ENCODE data around the gene AMT.
"Not testable (repeated sequence)": the region's sequence is repeated elsewhere in the genome, so short reads cannot be mapped to it uniquely, and the experiment has no call there.

AMT gene

DNA sequence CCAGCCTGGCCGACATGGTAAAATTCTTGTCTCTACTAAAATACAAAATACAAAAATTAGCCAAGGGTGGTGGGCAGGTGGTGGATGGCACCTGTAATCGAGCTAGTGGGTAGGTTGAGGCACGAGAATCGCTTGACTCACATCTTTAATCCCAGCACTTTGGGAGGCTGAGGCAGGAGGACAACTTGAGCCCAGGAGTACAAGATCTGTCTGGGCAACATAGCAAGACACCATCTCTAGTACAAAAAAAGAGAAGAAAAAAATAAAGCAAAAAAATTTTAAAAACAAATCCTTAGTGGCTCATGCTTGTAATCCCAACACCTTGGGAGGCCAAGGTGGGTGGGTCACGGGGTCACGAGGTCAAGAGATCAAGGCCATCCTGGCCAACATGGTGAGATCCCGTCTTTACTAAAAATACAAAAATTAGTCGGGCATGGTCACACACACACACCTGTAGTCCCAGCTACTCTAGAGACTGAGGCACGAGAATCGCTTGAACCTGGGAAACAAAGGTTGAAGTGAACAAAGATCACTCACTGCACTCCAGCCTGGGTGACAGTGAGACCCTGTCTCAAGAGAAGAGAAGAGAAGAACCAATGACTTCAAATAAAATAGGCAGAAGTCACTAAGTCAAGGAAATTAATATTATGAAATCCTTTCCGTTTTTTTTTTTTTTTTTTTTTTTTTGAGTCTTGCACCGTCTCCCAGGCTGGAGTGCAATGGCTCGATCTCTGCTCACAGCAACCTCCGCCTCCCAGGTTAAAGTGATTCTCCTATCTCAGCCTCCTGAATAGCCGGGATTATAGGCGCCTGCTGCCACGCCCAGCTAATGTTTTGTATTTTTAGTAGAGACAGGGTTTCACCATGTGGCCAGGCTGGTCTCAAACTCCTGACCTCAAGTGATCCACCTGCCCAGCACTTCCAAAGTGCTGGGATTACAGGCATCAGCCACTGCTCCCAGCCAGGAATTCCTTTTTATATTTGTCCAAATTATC is 15.4 kb downstream of the AMT start:
- H3K27ac ChIP-seq = peak overlapping the region; percentile 76
- peaks cover 5% of the 10 kb centered on the region for H3K36me3 ChIP-seq
- no peaks in the 10 kb centered on the region for H3K27me3 ChIP-seq
- H3K4me3 ChIP-seq (ENCODE audit: low read depth in 1 of 2, low read length in 1 of 2) = peak overlapping the region; percentile 12 to 34
- H3K9me3 ChIP-seq = no peaks in the 10 kb centered on the region
- peaks cover 57 to 63% of the 10 kb centered on the region in 2 experiments for H3K4me1 ChIP-seq (ENCODE audit: control insufficient read depth in 1 of 2, insufficient read depth in 1 of 2, low read depth in 1 of 2, low read length in 1 of 2)
- no peak for TF ChIP-seq CTCF (IDR thresholded peaks at IDR 0.05)

DNA sequence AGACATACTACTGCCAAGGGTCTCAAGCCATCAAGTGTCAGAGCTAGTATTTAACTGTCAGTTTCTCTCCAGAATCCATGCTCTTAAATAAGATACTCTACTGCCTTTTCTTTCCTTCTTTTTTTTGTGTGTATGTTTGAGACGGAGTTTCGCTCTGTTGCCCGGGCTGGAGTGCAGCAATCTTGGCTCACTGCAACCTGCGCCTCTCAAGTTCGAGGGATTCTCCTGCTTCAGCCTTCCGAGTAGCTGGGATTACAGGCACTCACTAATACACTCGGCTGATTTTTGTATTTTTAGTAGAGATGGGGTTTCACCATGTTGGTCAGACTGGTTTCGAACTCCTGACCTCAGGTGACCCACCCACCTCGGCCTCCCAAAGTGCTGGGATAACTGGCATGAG is 16.7 kb downstream of the AMT start:
- H3K36me3 ChIP-seq; H3K9me3 ChIP-seq; H3K27me3 ChIP-seq; H3K4me3 ChIP-seq (ENCODE audit: low read depth in 1 of 2, low read length in 1 of 2): not testable (repeated sequence)
- Histone ChIP-seq H3K4me1 (ENCODE audit: control insufficient read depth in 1 of 2, insufficient read depth in 1 of 2, low read depth in 1 of 2, low read length in 1 of 2) (peaks cover 61 to 68% of the 10 kb centered on the region in 2 experiments), H3K27ac (peak overlapping the region; percentile 76)

DNA sequence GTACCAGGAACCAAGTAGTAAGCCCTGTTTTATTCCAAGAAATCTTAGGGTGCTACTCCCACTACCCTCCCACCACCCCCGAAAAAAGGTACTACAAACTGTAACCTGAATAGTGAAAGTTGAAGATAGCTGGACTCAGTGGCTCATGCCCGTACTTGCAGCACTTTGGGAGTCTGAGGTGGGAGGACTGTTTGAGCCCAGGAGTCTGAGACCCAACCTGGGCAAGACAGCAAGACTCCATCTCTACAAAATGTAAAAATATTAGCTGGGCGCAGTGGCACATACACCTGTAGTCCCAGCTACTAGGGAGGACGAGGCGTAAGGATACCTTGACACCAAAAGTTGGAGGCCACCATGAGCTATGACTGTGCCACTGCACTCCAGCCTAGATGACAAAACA is 18.4 kb downstream of the AMT start:
- H3K27me3 ChIP-seq = no peaks in the 10 kb centered on the region
- TF ChIP-seq CTCF (IDR thresholded peaks at IDR 0.05) = no peak
- no peaks in the 10 kb centered on the region for H3K9me3 ChIP-seq
- no peak overlapping the region for H3K4me3 ChIP-seq (ENCODE audit: low read depth in 1 of 2, low read length in 1 of 2)
- peaks cover 61 to 68% of the 10 kb centered on the region in 2 experiments for H3K4me1 ChIP-seq (ENCODE audit: control insufficient read depth in 1 of 2, insufficient read depth in 1 of 2, low read depth in 1 of 2, low read length in 1 of 2)
- peaks cover 5% of the 10 kb centered on the region for H3K36me3 ChIP-seq
- no peak overlapping the region for H3K27ac ChIP-seq

- H3K27ac ChIP-seq = peak overlapping the region; percentile 75
- H3K9me3 ChIP-seq = no peaks in the 10 kb centered on the region
Measured at GRCh38 chr3:49401766-49402165, 20.5 kb downstream of the AMT start.

DNA sequence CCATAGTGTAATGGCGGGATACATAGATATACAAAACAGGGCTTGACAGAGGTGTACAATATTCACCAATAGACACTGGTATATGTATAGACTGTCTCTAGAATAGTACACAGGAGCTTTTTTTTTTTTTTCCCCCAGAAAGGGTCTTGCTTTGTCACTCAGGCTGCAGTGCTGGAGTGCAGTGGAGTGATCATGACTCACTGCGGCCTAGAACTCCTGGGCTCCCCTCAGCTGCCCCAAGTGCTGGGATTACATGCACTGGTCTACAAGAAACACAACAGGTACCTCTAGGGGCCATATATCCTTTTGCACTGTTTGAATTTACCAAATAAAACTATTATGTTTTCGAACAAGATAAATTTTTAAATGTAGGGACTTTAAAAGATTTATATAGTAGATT is 22.8 kb downstream of the AMT start:
- Histone ChIP-seq H3K9me3 (no peaks in the 10 kb centered on the region), H3K36me3 (peaks cover 18% of the 10 kb centered on the region), H3K4me3 (ENCODE audit: low read depth in 1 of 2, low read length in 1 of 2) (no peak overlapping the region), H3K4me1 (ENCODE audit: control insufficient read depth in 1 of 2, insufficient read depth in 1 of 2, low read depth in 1 of 2, low read length in 1 of 2) (peaks cover 34 to 37% of the 10 kb centered on the region in 2 experiments), H3K27me3 (no peaks in the 10 kb centered on the region), H3K27ac (peak overlapping the region; percentile 75)
- TF ChIP-seq CTCF (IDR thresholded peaks at IDR 0.05) = no peak

More at GRCh38 chr3:49401766-49402165, 20.5 kb downstream of the AMT start:
- peaks cover 47 to 53% of the 10 kb centered on the region in 2 experiments for H3K4me1 ChIP-seq (ENCODE audit: control insufficient read depth in 1 of 2, insufficient read depth in 1 of 2, low read depth in 1 of 2, low read length in 1 of 2)
- H3K27me3 ChIP-seq = no peaks in the 10 kb centered on the region
- no peak for TF ChIP-seq CTCF (IDR thresholded peaks at IDR 0.05)
- no peak overlapping the region for H3K4me3 ChIP-seq (ENCODE audit: low read depth in 1 of 2, low read length in 1 of 2)
- H3K36me3 ChIP-seq = peaks cover 10% of the 10 kb centered on the region

- Histone ChIP-seq H3K4me1 (ENCODE audit: control insufficient read depth in 1 of 2, insufficient read depth in 1 of 2, low read depth in 1 of 2, low read length in 1 of 2) (peaks cover 32 to 34% of the 10 kb centered on the region in 2 experiments), H3K27ac (peak overlapping the region; percentile 42), H3K9me3 (no peaks in the 10 kb centered on the region), H3K36me3 (peaks cover 13% of the 10 kb centered on the region), H3K4me3 (ENCODE audit: low read depth in 1 of 2, low read length in 1 of 2) (no peak overlapping the region), H3K27me3 (no peaks in the 10 kb centered on the region)
- TF ChIP-seq CTCF (IDR thresholded peaks at IDR 0.05) = no peak
Measured at GRCh38 chr3:49397470-49397869, 24.8 kb downstream of the AMT start.

DNA sequence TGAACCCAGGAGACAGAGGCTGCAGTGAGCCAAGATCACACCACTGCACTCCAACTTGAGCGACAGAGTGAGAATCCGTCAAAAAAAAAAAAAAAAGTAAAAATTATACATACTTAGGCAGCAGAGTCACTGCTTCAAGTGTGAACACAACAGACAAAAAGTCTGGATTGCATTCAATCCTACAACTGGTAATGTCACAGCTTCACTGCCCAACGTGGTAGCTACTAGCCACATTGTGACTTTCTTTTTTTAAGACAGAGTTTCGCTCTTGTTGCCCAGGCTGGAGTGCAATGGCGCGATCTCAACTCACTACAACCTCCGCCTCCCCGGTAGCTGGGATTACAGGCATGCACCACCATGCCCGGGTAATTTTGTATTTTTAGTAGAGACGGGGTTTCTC is 31.0 kb downstream of the AMT start:
- not testable (repeated sequence) for H3K27ac ChIP-seq

More for the DNA sequence above, 31.0 kb downstream of the AMT start:
- H3K27me3 ChIP-seq; H3K36me3 ChIP-seq; H3K9me3 ChIP-seq; H3K4me3 ChIP-seq (ENCODE audit: low read depth in 1 of 2, low read length in 1 of 2): not testable (repeated sequence)
- peaks cover 10 to 13% of the 10 kb centered on the region in 2 experiments for H3K4me1 ChIP-seq (ENCODE audit: control insufficient read depth in 1 of 2, insufficient read depth in 1 of 2, low read depth in 1 of 2, low read length in 1 of 2)

Measured in neutrophil (primary cell).